Neural progenitor cell (in vitro differentiated cells): ENCODE measurements around the gene PACSIN2. TPM values are rescaled to one million over a fixed set of nuclear protein-coding genes. Genes with fewer than 3 reads are reported as not detected.
"Not testable (repeated sequence)": the region's sequence is repeated elsewhere in the genome, so short reads cannot be mapped to it uniquely, and the experiment has no call there.

Experiments
- DNase-seq: peaks from one replicate; pipeline ENCODE4 v3.0.0-alpha.2; 2016; ENCODE audit warnings: low spot score
- H2AFZ ChIP-seq: fragments of 200-600 bp; sonication (generic); replicated peaks from 2 replicates; pipeline ENCODE4 v1.6.1; 2016; ENCODE audit warnings: antibody characterized with exemption
- H3F3A ChIP-seq: fragments of 200-600 bp; sonication (generic); 2 replicates; pipeline ENCODE4 v1.6.1; 2016; ENCODE audit warnings: antibody characterized with exemption, low read depth
- H3K27ac ChIP-seq: fragments of 200-600 bp; sonication (generic); 2 replicates; pipeline ENCODE4 v1.5.1; 2016; ENCODE audit warnings: mild to moderate bottlenecking
- H3K27me3 ChIP-seq: fragments of 200-600 bp; sonication (generic); 2 replicates; pipeline ENCODE4 v1.6.1; 2016; ENCODE audit warnings: mild to moderate bottlenecking, moderate library complexity
- H3K36me3 ChIP-seq: fragments of 200-600 bp; sonication (generic); 2 replicates; pipeline ENCODE4 v1.5.1; 2016
- H3K4me1 ChIP-seq: fragments of 200-600 bp; sonication (generic); 2 replicates; pipeline ENCODE4 v1.6.1; 2016; ENCODE audit warnings: mixed run types
- H3K4me2 ChIP-seq: fragments of 200-600 bp; sonication (generic); 2 replicates; pipeline ENCODE4 v1.6.1; 2016
- H3K4me3 ChIP-seq: fragments of 200-600 bp; sonication (generic); 2 replicates; pipeline ENCODE4 v1.5.1; 2016
- H3K79me2 ChIP-seq: fragments of 200-600 bp; sonication (generic); 2 replicates; pipeline ENCODE4 v1.6.1; 2016; ENCODE audit warnings: low read depth
- H3K9ac ChIP-seq: fragments of 200-600 bp; sonication (generic); 2 replicates; pipeline ENCODE4 v1.6.1; 2016
- H3K9me3 ChIP-seq: fragments of 200-600 bp; sonication (generic); 2 replicates; pipeline ENCODE4 v1.5.1; 2016; ENCODE audit warnings: low read depth
- H4K20me1 ChIP-seq: fragments of 200-600 bp; sonication (generic); 2 replicates; pipeline ENCODE4 v1.6.1; 2016; ENCODE audit warnings: low read depth
- H3K27ac Mint-ChIP-seq: 3 replicates; pipeline ENCODE4 v1.8.0; 2021; ENCODE audit warnings: mixed read lengths
- H3K27me3 Mint-ChIP-seq: 2 replicates; pipeline ENCODE4 v1.8.0; 2022; ENCODE audit warnings: low read depth, mild to moderate bottlenecking, inconsistent platforms, moderate library complexity, mixed read lengths; ENCODE audit not compliant: insufficient read depth
- H3K36me3 Mint-ChIP-seq: 3 replicates; pipeline ENCODE4 v1.8.0; 2021; ENCODE audit warnings: mixed read lengths
- H3K4me1 Mint-ChIP-seq: 3 replicates; pipeline ENCODE4 v1.8.0; 2021; ENCODE audit warnings: mixed read lengths
- H3K4me3 Mint-ChIP-seq: 3 replicates; pipeline ENCODE4 v1.8.0; 2021; ENCODE audit warnings: mild to moderate bottlenecking, moderate library complexity, mixed read lengths
- H3K9me3 Mint-ChIP-seq: 3 replicates; pipeline ENCODE4 v1.8.0; 2020; ENCODE audit warnings: mixed read lengths
- CTCF ChIP-seq: fragments of 200-600 bp; sonication (generic); IDR thresholded peaks from 2 replicates; pipeline ENCODE4 v1.5.1; 2017; ENCODE audit warnings: antibody characterized with exemption, mild to moderate bottlenecking
- EZH2 ChIP-seq: fragments of 200-600 bp; sonication (generic); IDR thresholded peaks from 2 replicates; pipeline ENCODE4 v1.6.1; 2017; ENCODE audit warnings: antibody characterized with exemption, mild to moderate bottlenecking, moderate library complexity
- EZH2phosphoT487 ChIP-seq: fragments of 200-600 bp; sonication (generic); IDR thresholded peaks from 2 replicates; pipeline ENCODE4 v1.6.1; 2017; ENCODE audit warnings: antibody characterized with exemption
- total RNA-seq: library from RNA; depleted of rRNA; stranded (reverse); fragments of >200 nt; gene quantifications from 2 replicates; pipeline ENCODE4 v1.2.3, GENCODE V29; 2015; ENCODE audit warnings: low replicate concordance

The PACSIN2 gene
- total RNA-seq, 1 donor from 2014 or later: 38.1 TPM

- H3K36me3 Mint-ChIP-seq: peaks cover 34% of the 10 kb centered on the region
- Histone ChIP-seq H3K4me2 (no peak overlapping the region), H3K9me3 (no peaks in the 10 kb centered on the region), H3K79me2 (peaks cover 77% of the 10 kb centered on the region), H3K4me3 (no peak overlapping the region), H3K27ac (no peak overlapping the region), H2AFZ (no peak overlapping the region), H3F3A (peaks cover 7% of the 10 kb centered on the region), H3K9ac (no peak overlapping the region), H3K4me1 (peaks cover 7% of the 10 kb centered on the region), H3K36me3 (no peaks in the 10 kb centered on the region), H4K20me1 (peaks cover 35% of the 10 kb centered on the region), H3K27me3 (no peaks in the 10 kb centered on the region)
- no peak overlapping the region for H3K27ac Mint-ChIP-seq
- peaks cover 28% of the 10 kb centered on the region for H3K9me3 Mint-ChIP-seq
- H3K27me3 Mint-ChIP-seq: peaks cover 3% of the 10 kb centered on the region
- H3K4me3 Mint-ChIP-seq: no peak overlapping the region
- H3K4me1 Mint-ChIP-seq: peaks cover 4% of the 10 kb centered on the region
- no peak for DNase-seq
- TF ChIP-seq EZH2 (no peak), CTCF (no peak), EZH2phosphoT487 (no peak)
Observed at GRCh38 chr22:42972649-42973535, 42.1 kb downstream of the PACSIN2 start.

GRCh38 chr22:42971473-42971860 is 43.5 kb downstream of the PACSIN2 start:
- not testable (repeated sequence) for H3K9me3 ChIP-seq, DNase-seq, H3F3A ChIP-seq, H3K4me1 Mint-ChIP-seq, H3K27me3 Mint-ChIP-seq, H3K36me3 ChIP-seq, H3K27ac Mint-ChIP-seq, H3K4me2 ChIP-seq, H3K4me3 ChIP-seq, H3K9ac ChIP-seq, H3K4me3 Mint-ChIP-seq, H3K4me1 ChIP-seq, H3K27me3 ChIP-seq, H2AFZ ChIP-seq, H3K27ac ChIP-seq
- H3K79me2 ChIP-seq: peaks cover 67% of the 10 kb centered on the region
- H4K20me1 ChIP-seq: peaks cover 31% of the 10 kb centered on the region
- Mint-ChIP-seq H3K36me3 (peaks cover 35% of the 10 kb centered on the region), H3K9me3 (peaks cover 28% of the 10 kb centered on the region)

GRCh38 chr22:42970029-42970428 is 44.9 kb downstream of the PACSIN2 start:
- H3K9me3 Mint-ChIP-seq: peaks cover 28% of the 10 kb centered on the region
- DNase-seq: no peak
- H3K27ac Mint-ChIP-seq: no peak overlapping the region
- H2AFZ ChIP-seq: no peak overlapping the region
- H3K4me2 ChIP-seq: no peak overlapping the region
- H3K9me3 ChIP-seq: no peaks in the 10 kb centered on the region
- H3K4me1 Mint-ChIP-seq: peaks cover 12% of the 10 kb centered on the region
- H3K79me2 ChIP-seq: peaks cover 67% of the 10 kb centered on the region
- H3K36me3 ChIP-seq: no peaks in the 10 kb centered on the region
- no peak for TF ChIP-seq CTCF
- no peak for TF ChIP-seq EZH2phosphoT487
- TF ChIP-seq EZH2: no peak
- peaks cover 8% of the 10 kb centered on the region for H3K4me1 ChIP-seq
- no peak overlapping the region for H3K4me3 ChIP-seq
- peaks cover 33% of the 10 kb centered on the region for H4K20me1 ChIP-seq
- H3K27me3 ChIP-seq: no peaks in the 10 kb centered on the region
- no peak overlapping the region for H3K4me3 Mint-ChIP-seq
- H3K36me3 Mint-ChIP-seq: peaks cover 35% of the 10 kb centered on the region
- H3F3A ChIP-seq: peaks cover 9% of the 10 kb centered on the region
- peaks cover 5% of the 10 kb centered on the region for H3K27me3 Mint-ChIP-seq
- no peak overlapping the region for H3K9ac ChIP-seq
- H3K27ac ChIP-seq: no peak overlapping the region

GRCh38 chr22:42969348-42969975 is 45.5 kb downstream of the PACSIN2 start:
- Histone ChIP-seq H3K9ac (no peak overlapping the region), H3K9me3 (no peaks in the 10 kb centered on the region), H3K27me3 (no peaks in the 10 kb centered on the region), H4K20me1 (peaks cover 35% of the 10 kb centered on the region), H3F3A (peaks cover 10% of the 10 kb centered on the region), H3K4me3 (no peak overlapping the region), H3K4me2 (no peak overlapping the region), H3K79me2 (peaks cover 68% of the 10 kb centered on the region), H3K4me1 (peaks cover 12% of the 10 kb centered on the region), H3K27ac (no peak overlapping the region), H2AFZ (no peak overlapping the region), H3K36me3 (no peaks in the 10 kb centered on the region)
- peaks cover 18% of the 10 kb centered on the region for H3K4me1 Mint-ChIP-seq
- no peak for DNase-seq
- peaks cover 35% of the 10 kb centered on the region for H3K36me3 Mint-ChIP-seq
- peaks cover 28% of the 10 kb centered on the region for H3K9me3 Mint-ChIP-seq
- H3K27me3 Mint-ChIP-seq: peaks cover 5% of the 10 kb centered on the region
- no peak overlapping the region for H3K4me3 Mint-ChIP-seq
- TF ChIP-seq EZH2 (no peak), EZH2phosphoT487 (no peak)
- no peak overlapping the region for H3K27ac Mint-ChIP-seq
